Panc1 (cell line): ENCODE measurements around the gene AGPAT4. TPM values are rescaled to one million over a fixed set of nuclear protein-coding genes. Genes with fewer than 3 reads are reported as not detected.

ENCODE experiments used
- ATAC-seq: fragments of 200-7000 bp; cut with Tn5 transposase; 2 replicates; pipeline ENCODE4 v1.9.1; 2020; ENCODE audit warnings: mild to moderate bottlenecking, moderate library complexity
- BruUV-seq: library from RNA; stranded (reverse); fragments of 400-500 nt; replicated peaks from 2 replicates; lab custom pipeline; 2021; lab: Mats Ljungman, UMichigan
- CTCF ChIA-PET: fragments of 300-600 bp; sonication (Branson Sonifier 250); formaldehyde crosslinking; loops from one replicate; lab custom pipeline; 2022; ENCODE audit warnings: antibody characterized with exemption; lab: Charles Lee
- POLR2A ChIA-PET: fragments of 300-600 bp; sonication (Branson Sonifier 250); formaldehyde crosslinking; loops from one replicate; lab custom pipeline; 2022; ENCODE audit warnings: antibody characterized with exemption; lab: Charles Lee
- DNase-seq: peaks from one replicate; pipeline ENCODE4 v3.0.0-alpha.2; 2010; ENCODE audit warnings: low read depth, low spot score
- H3K27ac ChIP-seq: 2 replicates; pipeline ENCODE4 v1.5.1; 2011; ENCODE audit warnings: mild to moderate bottlenecking, low read length, inconsistent platforms
- H3K27me3 ChIP-seq: fragments of 200-500 bp; sonication (Bioruptor generic); 2 replicates; pipeline ENCODE4 v1.6.0; 2014; ENCODE audit warnings: low read length, inconsistent platforms; ENCODE audit not compliant: control insufficient read depth, insufficient read depth
- H3K36me3 ChIP-seq: fragments of 200-500 bp; sonication (Bioruptor generic); 2 replicates; pipeline ENCODE4 v1.5.1; 2014; ENCODE audit warnings: inconsistent platforms, mild to moderate bottlenecking, low read length, moderate library complexity; ENCODE audit not compliant: control insufficient read depth, insufficient read depth
- H3K4me1 ChIP-seq: 2 replicates; pipeline ENCODE4 v1.5.1; 2011; ENCODE audit warnings: inconsistent platforms, mild to moderate bottlenecking, low read length, moderate library complexity; ENCODE audit not compliant: control insufficient read depth, insufficient read depth
- H3K4me3 ChIP-seq, 2 experiments: 2 replicates each; pipeline ENCODE4 v1.5.1; 2011 to 2012; ENCODE audit warnings: low read depth in 2 of 2, low read length in 2 of 2, mild to moderate bottlenecking in 2 of 2, inconsistent platforms in 1 of 2, moderate library complexity in 1 of 2
- H3K9me3 ChIP-seq: fragments of 200-500 bp; sonication (Bioruptor generic); 2 replicates; pipeline ENCODE4 v1.5.1; 2014; ENCODE audit warnings: low read depth, mild to moderate bottlenecking, inconsistent platforms, low read length, moderate library complexity; ENCODE audit not compliant: control insufficient read depth, insufficient read depth
- CTCF ChIP-seq: fragments of 450-650 bp; IDR thresholded peaks from 2 replicates; pipeline ENCODE4 v1.5.1; 2017; ENCODE audit warnings: mild to moderate bottlenecking
- POLR2AphosphoS5 ChIP-seq: IDR thresholded peaks from 2 replicates; pipeline ENCODE4 v1.6.1; 2012; ENCODE audit warnings: mild to moderate bottlenecking, low read depth, low read length, moderate library complexity
- REST ChIP-seq, 2 experiments: IDR thresholded peaks; 2 replicates each; pipeline ENCODE4 v1.6.1; 2011 to 2012; ENCODE audit warnings: low read depth in 2 of 2, control low read depth in 1 of 2, low read length in 1 of 2, mild to moderate bottlenecking in 1 of 2, moderate library complexity in 1 of 2; ENCODE audit not compliant: insufficient read depth in 1 of 2
- SIN3A ChIP-seq: IDR thresholded peaks from 2 replicates; pipeline ENCODE4 v1.6.1; 2012; ENCODE audit warnings: low read depth, mild to moderate bottlenecking, low read length, moderate library complexity, borderline replicate concordance; ENCODE audit not compliant: insufficient read depth
- TCF7L2 ChIP-seq: IDR thresholded peaks from 2 replicates; pipeline ENCODE4 v1.6.1; 2011; ENCODE audit warnings: mild to moderate bottlenecking, low read depth, low read length, inconsistent platforms
- in situ Hi-C: cut with HindIII; loops from 2 replicates; pipeline ENCODE4 v1.10.0; 2016; ENCODE audit warnings: low sequenced_read_pairs, low pct_unique_long_range_greater_than_20kb
- intact Hi-C: fragments of 100-400 bp; cut with micrococcal nuclease; formaldehyde crosslinking; loops from one replicate; pipeline ENCODE4 v1.10.0; 2022; ENCODE audit not compliant: unreplicated experiment
- total RNA-seq: library from RNA; stranded (reverse); gene quantifications from one replicate; pipeline ENCODE4 v1.2.1, GENCODE V29; 2021; ENCODE audit not compliant: unreplicated experiment

AGPAT4 gene
- total RNA-seq, 1 experiment from 2014 or later = 12.9 TPM

GRCh38 chr6:161212902-161213301 lies 61.0 kb downstream of the AGPAT4 start:
- no peak for ATAC-seq
- POLR2A ChIA-PET = no interaction called here
- in situ Hi-C loops = no loop called here

GRCh38 chr6:161211380-161212035 lies 62.4 kb downstream of the AGPAT4 start:
- Histone ChIP-seq H3K4me3 (no peak overlapping the region), H3K27me3 (no peaks in the 10 kb centered on the region), H3K4me1 (0 out of 2 replicates have a peak, but pooled peaks cover 5% of the 10 kb centered on the region), H3K9me3 (peaks cover 19% of the 10 kb centered on the region), H3K36me3 (no peaks in the 10 kb centered on the region; the same call in 1 of the 2 replicates), H3K27ac (no peak overlapping the region)
- no TSS peak for BruUV-seq
- ChIA-PET CTCF (no interaction called here), POLR2A (no interaction called here)
- ATAC-seq = no peak
- TF ChIP-seq SIN3A (no peak), TCF7L2 (no peak), POLR2AphosphoS5 (no peak), CTCF (no peak), REST (IDR thresholded peaks at IDR 0.05; ENCODE audit: insufficient read depth in 1 of 2, low read depth in 2 of 2, low read length in 1 of 2) (no peak)
- in situ Hi-C loops (no loop called here), intact Hi-C loops (no loop called here)
- no peak for DNase-seq

More at GRCh38 chr6:161212902-161213301, 61.0 kb downstream of the AGPAT4 start:
- H3K4me1 ChIP-seq = 0 out of 2 replicates have a peak, but pooled peaks cover 5% of the 10 kb centered on the region
- no peak overlapping the region for H3K27ac ChIP-seq
- intact Hi-C loops = no loop called here
- H3K9me3 ChIP-seq = peaks cover 19% of the 10 kb centered on the region
- no peak for DNase-seq
- H3K27me3 ChIP-seq = no peaks in the 10 kb centered on the region
- CTCF ChIA-PET = no interaction called here
- H3K36me3 ChIP-seq = no peaks in the 10 kb centered on the region; the same call in 1 of the 2 replicates
- BruUV-seq = no TSS peak
- H3K4me3 ChIP-seq = no peak overlapping the region
- no peak for TF ChIP-seq POLR2AphosphoS5
- no peak for TF ChIP-seq SIN3A
- TF ChIP-seq CTCF = no peak
- TF ChIP-seq TCF7L2 = no peak
- no peak for TF ChIP-seq REST (IDR thresholded peaks at IDR 0.05; ENCODE audit: insufficient read depth in 1 of 2, low read depth in 2 of 2, low read length in 1 of 2)
